Heart left ventricle (tissue), 13 donors: ENCODE measurements around the gene MYO5B.

Experiments used
- CTCF ChIP-seq, 12 donors: fragments of 200-600 bp; sonication (generic) in 4 of 12; IDR thresholded peaks; one replicate each; pipeline versions ENCODE4 v1.5.0 to v1.8.0; 2018 to 2022; ENCODE audit warnings: antibody characterized with exemption in 12 of 12, mild to moderate bottlenecking in 5 of 12
- POLR2A ChIP-seq, 2 donors: fragments of 450-650 bp; IDR thresholded peaks; one replicate each; pipeline ENCODE4 v1.6.1; 2017; ENCODE audit warnings: antibody characterized with exemption in 2 of 2, mild to moderate bottlenecking in 2 of 2, moderate library complexity in 2 of 2
- donor health status: ischemic (EF 13 %, LVEDD 7.1; RV severe dilation, severe dysfunction).
- donor health status: DM: no; HTN: yes; CAD: no.
- donor health status: DM: no; HTN: no; CAD: no.
- donor health status: ischemic (EF 25% LVEDD 6.9; RV normal size, moderate dysfunction).
- donor health status: ischemic (EF 25% LVEDD 5.7; RV mildly dilated, moderate dysfunction).
- donor health status: ischemic (EF 35%, LVEDD 5.7; RV mildly dilated, moderate dysfunction).
- donor health status: nonischemic (EF 11% LVEDD 7.7; RV severe dilation, severe dysfunction).
- donor health status: DM: yes; HTN: yes; CAD: no.
- donor health status: PGD.
- donor health status: ischemic (EF 29% LVEDD 5.4; RV normal size, mild dysfunction).
- donor health status: nonischemic (EF 23%, LVEDD 6.1; RV moderate dilation, normal function).

GRCh38 chr18:50096766-50097435, 98.0 kb downstream of the MYO5B start:
- TF ChIP-seq POLR2A (IDR thresholded peaks at IDR 0.05) (no peak), CTCF (IDR thresholded peaks at IDR 0.05) (no peak)
